EL (cell line): Measurements from ENCODE around the gene TH.
"Not testable (repeated sequence)": the region's sequence is repeated elsewhere in the genome, so short reads cannot be mapped to it uniquely, and the experiment has no call there.

Source experiments
- DNase-seq: peaks from one replicate; pipeline ENCODE4 v3.0.0-alpha.2; 2016

TH gene

DNA sequence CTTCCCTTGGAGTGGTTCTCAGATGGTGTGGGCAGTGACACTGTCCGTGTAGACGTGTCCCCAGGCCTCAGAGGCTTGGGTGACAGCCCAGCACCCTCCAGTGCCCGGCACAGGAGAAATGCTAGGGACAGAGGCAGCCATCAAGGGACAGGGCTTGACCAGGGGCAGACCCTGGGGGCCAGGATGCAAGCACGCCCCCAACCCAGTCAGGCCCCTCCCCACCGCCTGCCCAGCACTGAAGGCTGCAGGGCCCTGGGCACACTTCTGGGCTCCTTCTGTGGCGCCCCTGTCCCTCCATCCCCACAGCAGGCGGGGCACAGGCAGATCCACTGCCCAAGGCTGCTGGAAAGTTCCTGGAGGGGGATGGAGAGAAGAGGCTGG lies 43.5 kb downstream of the TH start:
- no peak for DNase-seq

DNA sequence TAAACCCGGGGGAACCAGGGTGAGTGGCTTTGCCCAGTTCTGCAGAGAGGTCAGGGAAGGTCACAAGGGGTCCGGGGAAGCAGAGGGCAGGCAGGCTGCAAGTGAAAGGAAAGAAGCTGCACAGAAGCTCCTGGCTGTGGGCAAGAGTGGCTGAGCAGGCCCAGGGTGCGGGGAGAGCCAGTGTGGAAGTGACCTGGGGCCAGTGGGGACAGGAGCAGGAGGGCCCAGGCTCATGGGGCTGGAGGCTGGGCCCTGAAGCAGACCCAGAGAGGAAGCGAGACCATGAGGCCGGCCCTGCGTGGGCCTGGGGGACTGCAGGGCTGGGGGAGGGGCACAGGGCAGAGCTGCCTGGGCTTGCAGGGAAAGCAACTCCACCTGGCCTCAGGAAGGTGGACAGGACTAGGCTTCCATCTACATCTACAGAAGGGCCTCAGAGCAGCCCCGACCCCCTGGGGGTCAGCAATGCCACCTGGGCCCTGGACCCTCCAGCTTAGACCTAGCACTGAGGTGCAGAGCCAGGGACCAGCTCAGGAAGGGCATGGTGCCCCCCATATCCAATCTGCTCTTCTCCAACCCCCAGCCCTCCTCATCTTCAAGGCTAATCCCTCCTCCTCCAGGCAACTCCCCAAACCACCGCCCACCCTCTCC lies 44.0 kb downstream of the TH start:
- no peak for DNase-seq

DNA sequence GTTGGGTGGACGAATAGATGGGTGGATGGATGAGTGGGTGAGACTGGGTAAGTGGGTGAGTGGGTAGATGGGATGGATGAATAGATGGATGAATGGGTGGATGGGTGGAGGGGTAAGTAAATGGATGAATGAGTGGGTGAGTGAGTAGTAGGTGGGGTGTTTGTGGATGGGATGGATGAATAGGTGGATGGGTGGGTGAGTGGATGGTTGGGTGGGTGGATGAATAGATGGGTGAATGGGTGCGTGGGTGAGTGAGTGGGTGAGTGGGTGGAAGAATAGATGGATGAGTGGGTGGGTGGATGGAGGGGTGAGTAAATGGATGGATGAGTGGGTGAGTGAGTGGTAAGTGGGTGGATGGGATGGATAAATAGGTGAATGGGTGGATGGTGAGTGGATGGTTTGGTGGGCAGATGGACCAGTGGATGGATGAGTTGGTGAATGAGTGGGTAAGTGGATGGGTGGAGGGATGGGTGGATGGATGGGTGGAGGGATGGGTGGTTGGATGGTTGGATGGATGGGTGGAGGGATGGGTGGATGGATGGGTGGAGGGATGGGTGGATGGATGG lies 45.0 kb downstream of the TH start:
- DNase-seq, result no peak

DNA sequence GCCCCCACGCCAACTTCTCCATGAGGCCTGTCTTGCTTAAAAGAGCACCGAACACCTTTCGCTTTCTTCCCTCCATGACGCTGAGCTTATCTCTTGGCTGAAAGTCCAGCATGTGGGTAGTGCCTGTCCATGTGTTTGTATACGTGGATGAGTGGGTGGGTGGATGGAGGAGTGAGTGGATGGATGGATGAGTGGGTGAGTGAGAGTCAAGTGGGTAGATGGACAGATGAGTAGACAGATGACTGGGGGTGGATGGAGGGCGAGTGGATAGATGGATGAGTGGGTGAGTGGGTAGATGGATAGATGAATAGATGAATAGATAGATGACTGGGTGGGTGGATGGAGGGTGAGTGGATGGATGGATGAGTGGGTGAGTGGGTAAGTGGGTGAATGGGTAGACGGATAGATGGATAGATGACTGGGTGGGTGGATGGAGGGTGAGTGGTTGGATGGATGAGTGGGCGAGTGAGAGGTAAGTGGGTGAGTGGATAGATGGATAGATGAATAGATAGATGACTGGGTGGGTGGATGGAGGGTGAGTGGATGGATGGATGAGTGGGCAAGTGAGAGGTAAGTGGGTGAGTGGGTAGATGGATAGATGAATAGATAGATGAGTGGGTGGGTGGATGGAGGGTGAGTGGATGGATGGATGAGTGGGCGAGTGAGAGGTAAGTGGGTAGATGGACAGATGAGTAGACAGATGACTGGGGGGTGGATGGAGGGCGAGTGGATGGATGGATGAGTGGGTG lies 46.7 kb downstream of the TH start:
- DNase-seq, result not testable (repeated sequence)

GRCh38 chr11:2123628-2123960 lies 48.0 kb downstream of the TH start:
- no peak for DNase-seq

DNA sequence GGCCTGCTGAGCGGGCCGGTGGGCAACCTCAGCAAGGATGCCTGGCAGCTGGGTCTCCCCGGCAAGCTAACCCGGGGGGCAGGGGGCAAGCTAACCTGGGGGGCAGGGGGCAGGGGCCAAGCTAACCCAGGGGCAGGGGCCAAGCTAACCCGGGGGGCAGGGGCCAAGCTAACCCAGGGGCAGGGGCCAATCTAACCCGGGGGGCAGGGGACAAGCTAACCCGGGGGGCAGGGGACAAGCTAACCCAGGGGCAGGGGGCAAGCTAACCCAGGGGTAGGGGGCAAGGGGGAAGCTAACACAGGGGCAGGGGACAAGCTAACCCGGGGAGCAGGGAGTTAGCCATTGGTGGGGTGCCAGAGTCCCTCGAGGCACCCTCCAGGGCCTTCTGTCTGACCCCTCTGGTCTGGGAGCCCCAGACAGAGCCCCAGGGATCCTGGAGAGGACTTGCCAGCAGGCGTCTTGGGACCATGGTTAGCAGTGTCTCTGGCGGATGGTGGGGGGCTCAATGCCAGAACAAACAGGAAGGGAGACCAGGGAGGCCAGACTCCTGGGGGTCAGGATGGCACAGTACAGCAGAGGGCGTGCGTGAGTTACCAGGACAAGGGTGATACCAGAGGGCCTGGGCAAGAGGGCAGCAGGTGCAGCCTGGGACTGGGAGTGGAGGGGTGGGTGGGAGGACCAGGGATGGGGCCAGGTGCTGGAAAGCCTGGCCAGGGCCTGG lies 48.5 kb downstream of the TH start:
- no peak for DNase-seq

- peak; percentile 56 for DNase-seq
Measured at GRCh38 chr11:2122222-2122906, 49.3 kb downstream of the TH start.

GRCh38 chr11:2121227-2122130 lies 50.1 kb downstream of the TH start:
- no peak for DNase-seq

DNA sequence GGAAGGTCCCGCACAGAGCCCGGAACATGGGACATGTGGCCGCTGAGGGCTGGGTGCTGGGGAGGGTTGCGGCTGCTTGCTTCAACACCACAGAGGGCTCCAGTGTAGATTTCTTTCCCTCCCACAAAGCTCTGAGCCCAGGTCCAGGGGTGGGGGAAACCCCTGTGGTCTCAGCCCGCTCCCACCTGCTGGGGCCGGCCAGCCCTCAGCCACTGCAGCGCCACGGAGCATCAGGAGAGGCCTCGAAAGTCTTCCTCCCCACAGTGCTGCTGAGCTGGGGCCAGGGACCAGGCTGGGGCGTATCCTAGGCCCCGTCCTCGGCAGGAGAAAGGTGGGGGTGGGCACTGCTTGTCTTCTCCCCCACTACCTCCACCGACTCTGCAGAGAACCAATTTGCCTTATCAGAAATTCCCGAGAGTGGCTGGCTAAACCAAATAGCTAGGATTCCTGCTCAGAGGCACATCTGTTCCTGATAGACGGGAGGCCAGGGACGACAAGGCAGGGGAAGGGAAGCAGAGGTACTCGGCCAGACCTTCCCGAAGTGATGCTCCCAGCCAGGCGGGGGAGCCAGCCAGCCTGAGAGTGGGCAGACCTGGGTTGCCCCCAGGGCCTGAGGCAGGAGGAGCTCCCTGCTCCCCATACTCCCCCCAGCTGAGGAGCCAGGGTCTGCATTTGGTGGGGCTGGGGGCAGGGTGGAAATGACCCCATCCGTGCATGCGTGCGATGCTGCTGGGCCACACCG lies 51.1 kb downstream of the TH start:
- no peak for DNase-seq

GRCh38 chr11:2118677-2119076 lies 52.9 kb downstream of the TH start:
- DNase-seq, result no peak

DNA sequence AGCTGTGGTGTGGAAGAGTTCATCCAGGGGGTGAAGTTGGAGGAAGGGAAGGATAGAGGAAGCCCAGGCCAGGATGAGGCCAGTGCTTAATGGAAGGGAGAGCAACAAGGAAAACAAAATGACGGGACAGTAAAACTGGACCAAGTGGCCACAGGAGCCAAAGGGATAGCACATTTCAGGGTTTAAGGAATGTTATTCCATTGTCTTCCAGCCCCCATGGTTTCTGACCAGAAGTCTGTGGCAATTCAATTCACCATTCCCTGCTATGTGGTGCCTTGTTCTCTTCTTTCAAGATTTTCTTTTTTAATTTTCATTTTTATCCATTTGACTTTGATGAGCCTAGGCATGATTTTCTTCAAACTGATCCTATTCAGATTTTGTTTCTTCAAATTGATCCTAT lies 54.9 kb downstream of the TH start:
- DNase-seq, result no peak

DNA sequence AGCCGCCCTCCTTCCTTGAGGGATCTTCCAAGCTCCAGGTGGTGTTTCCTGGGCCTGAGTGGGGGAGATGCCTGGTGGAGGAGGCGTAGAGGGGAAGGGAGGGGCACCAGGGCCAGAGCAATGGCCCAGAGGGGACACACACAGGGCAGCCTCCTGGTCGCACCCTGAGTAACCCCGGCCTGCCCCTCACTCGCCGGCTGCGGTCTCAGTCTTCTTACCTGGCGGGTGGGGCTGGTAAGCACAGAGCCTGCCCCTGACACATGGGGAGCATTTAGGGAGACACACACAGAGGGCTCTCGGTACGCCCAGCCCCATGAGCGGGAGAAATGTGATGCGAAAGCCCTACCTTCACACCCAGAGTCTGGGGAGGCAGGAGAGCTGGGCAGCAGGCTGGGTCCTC lies 56.3 kb downstream of the TH start:
- no peak for DNase-seq

DNA sequence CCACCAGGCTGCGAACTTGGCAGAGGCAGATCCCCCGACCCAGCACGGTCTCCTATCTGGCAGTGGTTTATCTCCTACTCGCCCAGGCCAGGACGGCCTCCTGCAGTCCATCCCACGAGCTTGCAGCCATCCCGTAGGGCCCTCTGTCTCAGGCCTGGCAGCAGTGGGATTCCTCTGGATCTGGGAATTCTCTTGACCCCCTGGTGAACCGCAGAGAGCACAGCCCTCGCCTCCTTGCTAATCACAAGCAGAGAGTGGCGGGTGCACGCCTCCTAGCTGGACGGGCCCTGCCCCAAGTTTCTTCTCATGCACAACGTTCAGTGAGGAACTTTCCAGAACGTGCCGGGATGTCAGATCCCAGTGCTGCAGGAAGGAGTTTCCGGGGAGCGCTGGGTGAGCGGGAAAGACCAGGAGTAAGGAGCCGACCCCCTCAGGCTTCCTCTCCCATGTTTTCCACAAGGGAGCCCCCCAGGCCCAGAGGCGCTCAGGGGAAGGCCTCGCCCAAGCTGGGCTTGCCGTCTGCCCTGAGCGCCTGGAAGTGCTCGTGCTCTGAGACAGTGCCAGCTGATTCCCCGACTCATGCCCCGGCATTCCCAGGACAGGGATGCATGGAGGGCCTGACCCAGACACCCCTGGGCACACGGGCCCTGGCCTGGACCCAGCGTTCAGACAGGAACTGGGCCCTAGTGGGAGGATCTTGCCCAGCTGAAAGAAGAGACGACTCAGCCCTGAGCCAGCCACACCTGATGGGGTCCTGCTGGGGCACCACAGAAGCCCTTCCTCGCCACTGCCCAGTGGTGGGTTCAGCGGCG lies 57.0 kb downstream of the TH start:
- DNase-seq, result no peak
